ENCODE measurements around the gene CDH8. TPM values are rescaled to one million over a fixed set of nuclear protein-coding genes. Genes with fewer than 3 reads are reported as not detected.

CDH8 gene
- total and polyA plus RNA-seq, 2 experiments from 2014 or later = 7.4 to 14.3 TPM

DNA sequence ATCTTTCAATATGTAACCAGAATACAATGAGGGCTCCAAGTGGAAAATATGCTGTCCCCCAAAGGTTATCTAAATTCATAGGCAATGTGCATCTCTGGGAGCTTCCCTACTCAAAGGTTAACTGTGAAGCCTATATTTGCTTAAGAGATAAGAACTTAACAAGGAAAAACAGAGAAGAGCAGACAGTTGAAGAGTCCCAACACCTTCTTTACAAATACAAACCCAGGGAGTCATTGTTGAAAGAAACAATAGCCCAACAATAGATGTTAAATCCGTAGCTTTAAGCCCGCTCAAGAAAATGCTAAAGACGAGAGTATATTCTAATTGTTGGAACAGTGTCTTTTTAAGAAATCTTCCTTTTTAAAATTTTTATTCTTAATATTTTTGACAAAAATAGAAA is 87.8 kb downstream of the CDH8 start:
- TF ChIP-seq, protein P1, sequence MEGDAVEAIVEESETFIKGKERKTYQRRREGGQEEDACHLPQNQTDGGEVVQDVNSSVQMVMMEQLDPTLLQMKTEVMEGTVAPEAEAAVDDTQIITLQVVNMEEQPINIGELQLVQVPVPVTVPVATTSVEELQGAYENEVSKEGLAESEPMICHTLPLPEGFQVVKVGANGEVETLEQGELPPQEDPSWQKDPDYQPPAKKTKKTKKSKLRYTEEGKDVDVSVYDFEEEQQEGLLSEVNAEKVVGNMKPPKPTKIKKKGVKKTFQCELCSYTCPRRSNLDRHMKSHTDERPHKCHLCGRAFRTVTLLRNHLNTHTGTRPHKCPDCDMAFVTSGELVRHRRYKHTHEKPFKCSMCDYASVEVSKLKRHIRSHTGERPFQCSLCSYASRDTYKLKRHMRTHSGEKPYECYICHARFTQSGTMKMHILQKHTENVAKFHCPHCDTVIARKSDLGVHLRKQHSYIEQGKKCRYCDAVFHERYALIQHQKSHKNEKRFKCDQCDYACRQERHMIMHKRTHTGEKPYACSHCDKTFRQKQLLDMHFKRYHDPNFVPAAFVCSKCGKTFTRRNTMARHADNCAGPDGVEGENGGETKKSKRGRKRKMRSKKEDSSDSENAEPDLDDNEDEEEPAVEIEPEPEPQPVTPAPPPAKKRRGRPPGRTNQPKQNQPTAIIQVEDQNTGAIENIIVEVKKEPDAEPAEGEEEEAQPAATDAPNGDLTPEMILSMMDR (IDR thresholded peaks at IDR 0.05; ENCODE audit: low read depth, low read length) = no peak
- DNase-seq (ENCODE audit: low read depth in 1 of 2, low spot score in 1 of 2) = no peak
- Histone ChIP-seq H3K4me3 (no peak overlapping the region), H3K36me3 (no peaks in the 10 kb centered on the region), H3K9me3 (ENCODE audit: low read depth) (no peaks in the 10 kb centered on the region), H3K4me1 (ENCODE audit: low read depth) (peaks cover 5% of the 10 kb centered on the region), H3K27me3 (no peaks in the 10 kb centered on the region), H3K27ac (no peak overlapping the region)

DNA sequence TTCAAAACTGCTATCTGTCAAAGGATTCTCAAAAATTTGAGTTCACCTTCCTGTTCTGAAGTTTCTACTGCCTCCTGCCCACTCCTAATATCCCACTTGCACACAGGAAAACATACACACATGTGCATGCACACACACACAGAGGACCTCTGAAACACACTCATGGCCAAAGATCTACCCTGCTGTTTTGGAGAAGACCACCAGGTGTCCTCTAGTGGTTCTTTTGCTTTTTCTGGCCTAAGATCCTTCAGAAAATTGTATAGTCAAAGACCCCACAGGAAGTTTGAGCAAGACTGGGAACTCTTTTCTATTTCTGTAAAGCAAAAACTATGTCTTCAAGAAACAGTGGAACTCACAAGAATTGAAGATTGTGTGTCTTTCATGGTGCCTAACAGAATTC is 90.2 kb downstream of the CDH8 start:
- no peak overlapping the region for H3K27ac ChIP-seq
- H3K36me3 ChIP-seq = no peaks in the 10 kb centered on the region
- H3K27me3 ChIP-seq = no peaks in the 10 kb centered on the region
- TF ChIP-seq, protein P1 (IDR thresholded peaks at IDR 0.05; ENCODE audit: low read depth, low read length) = no peak
- H3K9me3 ChIP-seq (ENCODE audit: low read depth) = no peaks in the 10 kb centered on the region
- peaks cover 5% of the 10 kb centered on the region for H3K4me1 ChIP-seq (ENCODE audit: low read depth)
- DNase-seq (ENCODE audit: low read depth in 1 of 2, low spot score in 1 of 2) = no peak
- H3K4me3 ChIP-seq = no peak overlapping the region

DNA sequence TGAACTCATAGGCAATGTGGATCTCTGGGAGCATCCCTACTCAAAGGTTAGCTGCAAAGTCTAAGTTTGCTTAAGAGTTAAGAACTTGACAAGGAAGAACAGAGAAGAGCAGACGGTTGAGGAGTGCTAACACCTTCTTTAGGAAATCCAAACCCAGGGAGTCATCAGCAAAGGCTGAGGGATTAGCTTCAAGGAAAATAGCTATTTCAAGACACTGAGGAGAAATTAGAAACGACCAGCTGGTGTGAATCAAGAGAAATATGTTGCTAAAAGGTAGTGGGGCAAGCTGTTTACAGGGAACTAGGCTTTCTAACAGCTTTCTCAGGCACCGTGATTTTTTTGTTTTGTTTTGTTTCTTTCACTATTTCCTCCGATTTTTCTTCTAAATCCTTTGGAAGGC is 90.7 kb downstream of the CDH8 start:
- H3K4me1 ChIP-seq (ENCODE audit: low read depth) = peaks cover 5% of the 10 kb centered on the region
- DNase-seq (ENCODE audit: low read depth in 1 of 2, low spot score in 1 of 2) = no peak
- H3K36me3 ChIP-seq = no peaks in the 10 kb centered on the region
- H3K27me3 ChIP-seq = no peaks in the 10 kb centered on the region
- TF ChIP-seq, protein P1 (IDR thresholded peaks at IDR 0.05; ENCODE audit: low read depth, low read length) = no peak
- H3K9me3 ChIP-seq (ENCODE audit: low read depth) = no peaks in the 10 kb centered on the region
- no peak overlapping the region for H3K27ac ChIP-seq
- no peak overlapping the region for H3K4me3 ChIP-seq

DNA sequence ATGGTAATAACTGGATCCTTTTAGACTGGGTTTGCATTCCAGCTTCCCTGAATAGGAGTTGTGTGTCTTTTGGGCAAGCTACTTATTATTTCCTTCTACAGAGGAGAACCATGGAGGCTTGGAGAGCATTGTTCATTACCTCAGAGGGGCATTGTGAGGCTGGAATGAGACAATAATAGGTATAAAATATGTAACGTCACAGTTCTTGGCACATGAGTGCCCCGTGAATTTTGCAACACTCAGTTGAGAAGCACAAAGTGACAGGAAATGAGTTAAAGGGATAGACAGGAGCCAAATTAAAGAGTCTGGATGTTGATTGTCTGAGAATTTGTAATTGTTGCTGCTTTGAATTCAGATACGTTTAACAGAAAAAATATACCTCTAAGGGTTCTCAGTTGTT is 92.2 kb downstream of the CDH8 start:
- H3K27ac ChIP-seq = no peak overlapping the region
- H3K27me3 ChIP-seq = no peaks in the 10 kb centered on the region
- H3K36me3 ChIP-seq = no peaks in the 10 kb centered on the region
- DNase-seq (ENCODE audit: low read depth in 1 of 2, low spot score in 1 of 2) = no peak
- no peaks in the 10 kb centered on the region for H3K9me3 ChIP-seq (ENCODE audit: low read depth)
- no peak overlapping the region for H3K4me3 ChIP-seq
- TF ChIP-seq, protein P1 (IDR thresholded peaks at IDR 0.05; ENCODE audit: low read depth, low read length) = no peak
- H3K4me1 ChIP-seq (ENCODE audit: low read depth) = no peaks in the 10 kb centered on the region

DNA sequence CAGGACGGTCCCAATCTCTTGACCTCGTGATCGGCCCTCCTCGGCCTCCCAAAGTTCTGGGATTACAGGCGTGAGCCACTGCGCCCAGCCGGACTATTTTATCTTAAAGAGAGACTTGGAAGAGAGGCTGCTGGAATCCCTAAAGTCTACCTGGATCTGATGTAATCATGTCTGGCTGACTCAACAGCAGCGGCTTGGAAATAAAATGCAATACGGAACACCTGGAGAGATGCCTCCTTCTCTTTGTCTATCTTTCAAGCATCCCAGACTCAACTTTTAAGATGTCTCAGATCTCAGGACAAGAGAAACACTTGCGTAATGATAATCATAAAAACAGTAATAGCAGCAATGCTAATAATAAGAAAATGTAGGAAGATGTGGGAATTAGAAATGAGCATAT is 95.6 kb downstream of the CDH8 start:
- TF ChIP-seq, protein P1 (IDR thresholded peaks at IDR 0.05; ENCODE audit: low read depth, low read length) = no peak
- Histone ChIP-seq H3K9me3 (ENCODE audit: low read depth) (no peaks in the 10 kb centered on the region), H3K27me3 (no peaks in the 10 kb centered on the region), H3K4me3 (no peak overlapping the region), H3K4me1 (ENCODE audit: low read depth) (no peaks in the 10 kb centered on the region), H3K36me3 (no peaks in the 10 kb centered on the region), H3K27ac (no peak overlapping the region)
- DNase-seq (ENCODE audit: low read depth in 1 of 2, low spot score in 1 of 2) = no peak

DNA sequence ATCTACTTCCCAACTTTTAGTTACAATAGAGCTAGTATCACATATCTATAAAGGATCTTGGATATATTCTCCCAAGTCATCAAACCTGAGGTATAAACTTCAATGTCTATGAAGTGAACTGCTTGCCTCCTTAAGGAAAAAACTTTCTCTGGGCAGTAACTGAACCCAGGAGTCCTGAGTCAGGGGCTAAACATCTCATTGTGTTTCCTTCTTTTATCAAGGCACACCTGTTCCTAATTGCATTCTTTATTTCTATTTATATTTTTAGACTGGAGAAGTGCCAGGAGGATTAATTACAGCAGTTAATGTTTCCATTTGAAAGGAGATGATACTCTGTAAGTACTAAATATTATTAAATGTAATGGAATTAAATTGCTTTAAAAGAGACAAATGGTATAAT is 98.6 kb downstream of the CDH8 start:
- Histone ChIP-seq H3K4me1 (ENCODE audit: low read depth) (no peaks in the 10 kb centered on the region), H3K27me3 (no peaks in the 10 kb centered on the region), H3K9me3 (ENCODE audit: low read depth) (no peaks in the 10 kb centered on the region), H3K27ac (no peak overlapping the region), H3K4me3 (no peak overlapping the region), H3K36me3 (no peaks in the 10 kb centered on the region)
- TF ChIP-seq, protein P1 (IDR thresholded peaks at IDR 0.05; ENCODE audit: low read depth, low read length) = no peak
- DNase-seq (ENCODE audit: low read depth in 1 of 2, low spot score in 1 of 2) = no peak

Data from cardiac muscle cell (in vitro differentiated cells and primary cell).